NCI-H1417 (cell line): ENCODE results near the gene MXRA7.
"Not testable (repeated sequence)": the region's sequence is repeated elsewhere in the genome, so short reads cannot be mapped to it uniquely, and the experiment has no call there.

Experiments
- DNase-seq, 3 experiments: peaks; one replicate each; lab custom pipeline; 2025; lab: John Stamatoyannopoulos, UW

Gene MXRA7

DNA sequence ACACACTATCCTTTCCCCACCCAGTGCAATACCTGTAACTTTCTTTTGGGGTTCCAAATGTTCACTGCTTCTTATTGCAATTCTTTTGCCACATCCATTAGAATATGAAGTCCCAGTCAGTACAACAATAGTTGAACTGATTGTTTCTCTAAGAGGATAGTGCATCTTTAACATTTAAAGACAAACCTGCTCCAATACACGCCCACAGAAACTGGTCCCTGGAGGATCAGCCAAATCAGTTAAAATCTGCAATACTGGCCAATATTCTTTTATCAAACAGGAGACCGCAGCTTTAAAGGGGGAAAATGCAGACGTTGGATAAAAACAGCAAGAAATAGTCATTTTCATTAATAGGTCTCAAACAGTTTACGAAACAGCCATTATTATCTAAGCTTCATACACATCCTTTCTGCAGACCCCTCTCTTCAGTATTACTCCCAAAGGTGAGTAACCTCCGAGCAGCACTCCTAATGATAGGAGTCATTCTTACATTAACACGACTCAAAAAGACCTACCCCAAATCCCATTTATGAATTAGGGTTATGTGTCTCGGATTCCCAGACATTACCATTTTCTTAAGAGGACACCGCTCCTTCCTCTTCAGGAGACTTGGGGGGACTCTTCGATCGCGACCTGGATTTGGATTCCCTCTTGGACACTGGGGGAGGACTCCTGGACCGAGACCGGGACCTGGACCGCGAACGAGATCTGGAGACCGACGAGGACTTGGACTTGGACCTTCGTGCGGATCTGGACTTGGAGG, 25.0 kb upstream of the MXRA7 start:
- DNase-seq, result peak in 1 of 3 experiments; percentile 60

DNA sequence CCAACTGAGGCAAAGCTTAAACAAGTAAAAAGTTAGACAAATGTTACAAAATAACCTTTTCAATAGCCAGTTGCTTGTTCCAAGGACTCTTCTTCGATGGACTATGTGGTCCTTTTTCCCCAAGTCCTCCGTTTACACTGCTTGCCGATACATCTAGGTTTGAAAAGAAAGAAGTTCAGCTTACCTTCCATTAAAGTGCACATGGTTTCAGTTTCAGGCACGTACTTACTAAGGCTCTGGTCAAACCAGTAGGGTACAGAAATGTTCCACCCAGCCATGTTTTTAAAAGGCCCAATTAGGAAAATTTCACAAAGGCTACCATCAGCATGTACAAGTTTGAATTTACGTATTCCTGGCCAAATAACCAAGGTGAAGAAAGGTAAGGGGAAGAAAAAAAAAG, 24.2 kb upstream of the MXRA7 start:
- DNase-seq, result peak in 1 of 3 experiments; percentile 54

DNA sequence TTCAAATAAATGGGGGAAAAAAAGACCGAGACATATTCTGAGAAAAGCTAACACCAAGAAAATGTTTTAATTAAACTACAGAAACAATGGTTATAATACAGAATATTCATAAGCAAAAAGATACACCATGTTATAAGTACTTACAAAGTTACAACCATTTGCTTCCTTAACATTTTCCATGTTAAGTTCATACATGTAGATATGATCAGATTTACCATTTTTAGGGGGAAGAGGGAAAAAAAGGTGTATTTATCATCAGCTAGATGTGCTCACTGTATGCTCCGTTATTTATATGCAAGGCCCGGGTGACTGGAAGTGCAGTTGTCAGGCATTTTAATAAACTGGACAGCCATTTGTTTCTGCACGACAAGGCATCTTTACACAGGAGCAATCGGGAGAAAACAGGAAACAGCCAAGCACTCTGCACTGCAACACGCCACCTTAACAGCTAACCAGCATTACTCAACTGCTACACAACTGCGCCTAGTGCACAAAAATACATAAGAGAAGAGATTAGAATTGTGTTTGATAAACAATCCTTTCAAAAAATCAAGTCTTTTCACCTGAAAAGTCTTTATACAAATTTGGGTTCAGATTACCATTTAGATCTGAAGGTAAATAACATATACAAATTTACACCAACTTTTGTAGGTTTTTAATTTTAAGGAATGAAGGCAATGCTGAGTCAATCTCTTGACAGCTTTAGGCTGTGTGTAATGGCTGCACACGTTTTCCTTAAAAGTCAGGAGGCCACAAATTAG, 23.5 kb upstream of the MXRA7 start:
- peak in 1 of 3 experiments; percentile 44 for DNase-seq

DNA sequence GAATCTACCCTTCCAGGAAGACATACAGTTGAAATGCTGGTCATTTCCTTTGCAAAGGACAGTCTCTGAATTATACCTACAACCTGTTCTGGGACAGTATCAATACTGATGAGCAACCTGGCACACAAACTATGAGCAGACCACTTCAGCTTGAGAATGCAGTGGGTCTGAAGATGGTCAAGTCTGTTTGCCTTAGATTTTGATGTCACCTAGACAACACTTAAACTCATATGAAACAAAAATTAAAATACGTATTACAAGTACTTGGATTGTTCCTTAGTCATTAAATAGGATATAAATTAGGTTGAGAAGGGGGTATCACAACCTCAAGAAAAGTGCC, 22.8 kb upstream of the MXRA7 start:
- DNase-seq, result peak in 1 of 3 experiments; percentile 35

DNA sequence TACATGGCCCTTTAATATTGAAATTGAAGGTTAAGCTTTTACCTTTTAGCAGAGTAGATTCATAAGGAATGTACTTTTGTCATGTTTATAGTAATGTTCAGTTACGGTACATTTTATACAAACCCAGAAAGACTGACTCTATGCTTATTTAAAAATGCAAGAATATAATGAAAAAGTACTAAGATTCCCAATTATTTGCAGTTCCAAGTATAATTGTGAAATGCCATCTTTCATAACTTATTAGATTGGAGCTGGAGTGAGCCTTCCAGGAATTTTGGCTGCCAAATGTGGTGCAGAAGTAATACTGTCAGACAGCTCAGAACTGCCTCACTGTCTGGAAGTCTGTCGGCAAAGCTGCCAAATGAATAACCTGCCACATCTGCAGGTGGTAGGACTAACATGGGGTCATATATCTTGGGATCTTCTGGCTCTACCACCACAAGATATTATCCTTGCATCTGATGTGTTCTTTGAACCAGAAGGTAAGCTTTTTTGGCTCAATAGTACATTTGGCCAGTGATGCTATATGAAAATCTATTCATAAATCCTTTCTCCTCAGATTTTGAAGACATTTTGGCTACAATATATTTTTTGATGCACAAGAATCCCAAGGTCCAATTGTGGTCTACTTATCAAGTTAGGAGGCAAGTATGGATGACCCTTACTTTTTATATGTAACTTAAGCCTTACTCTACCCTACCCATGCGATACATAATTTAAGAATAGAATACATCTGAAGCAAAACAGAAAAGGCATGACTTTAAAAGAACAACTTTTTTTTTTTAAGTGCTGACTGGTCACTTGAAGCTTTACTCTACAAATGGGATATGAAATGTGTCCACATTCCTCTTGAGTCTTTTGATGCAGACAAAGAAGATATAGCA, 22.2 kb upstream of the MXRA7 start:
- DNase-seq, result peak in 1 of 3 experiments; percentile 18

DNA sequence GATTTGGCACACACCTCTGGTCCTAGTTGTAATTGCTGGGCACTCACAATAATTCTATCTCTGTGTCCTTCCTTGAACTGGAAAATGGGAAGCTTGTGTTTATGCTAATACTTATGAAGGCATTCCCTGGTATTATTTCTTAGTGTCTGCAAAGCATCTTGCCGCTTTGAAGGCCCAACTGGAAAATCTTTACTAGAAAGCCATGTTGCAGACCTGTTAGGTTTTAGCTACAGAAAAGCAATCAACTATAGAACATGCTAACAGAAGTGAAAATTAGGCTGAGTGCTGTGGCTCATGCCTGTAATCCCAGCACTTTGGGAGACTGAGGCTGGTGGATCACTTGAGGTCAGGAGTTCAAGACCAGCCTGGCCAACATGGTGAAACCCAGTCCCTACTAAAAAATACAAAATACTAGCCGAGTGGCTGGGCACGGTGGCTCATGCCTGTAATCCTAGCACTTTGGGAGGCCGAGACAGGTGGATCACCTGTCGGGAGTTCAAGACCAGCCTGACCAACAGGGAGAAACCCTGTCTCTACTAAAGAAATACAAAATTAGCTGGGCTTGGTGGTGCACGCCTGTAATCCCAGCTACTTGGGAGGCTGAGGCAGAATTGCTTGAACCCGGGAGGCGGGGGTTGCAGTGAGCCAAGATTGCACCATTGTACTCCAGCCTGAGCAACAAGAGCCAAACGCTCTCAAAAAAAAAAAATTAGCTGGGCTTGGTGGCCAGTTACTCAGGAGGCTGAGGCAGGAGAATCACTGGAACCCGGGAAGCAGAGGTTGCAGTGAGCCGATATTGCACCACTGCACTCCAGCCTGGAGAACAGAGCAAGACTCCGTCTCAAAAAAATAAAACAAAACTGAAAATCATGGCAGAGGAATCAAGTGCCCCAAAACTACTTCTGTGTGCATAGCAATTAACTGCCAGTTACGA, 21.3 kb upstream of the MXRA7 start:
- not testable (repeated sequence) for DNase-seq

DNA sequence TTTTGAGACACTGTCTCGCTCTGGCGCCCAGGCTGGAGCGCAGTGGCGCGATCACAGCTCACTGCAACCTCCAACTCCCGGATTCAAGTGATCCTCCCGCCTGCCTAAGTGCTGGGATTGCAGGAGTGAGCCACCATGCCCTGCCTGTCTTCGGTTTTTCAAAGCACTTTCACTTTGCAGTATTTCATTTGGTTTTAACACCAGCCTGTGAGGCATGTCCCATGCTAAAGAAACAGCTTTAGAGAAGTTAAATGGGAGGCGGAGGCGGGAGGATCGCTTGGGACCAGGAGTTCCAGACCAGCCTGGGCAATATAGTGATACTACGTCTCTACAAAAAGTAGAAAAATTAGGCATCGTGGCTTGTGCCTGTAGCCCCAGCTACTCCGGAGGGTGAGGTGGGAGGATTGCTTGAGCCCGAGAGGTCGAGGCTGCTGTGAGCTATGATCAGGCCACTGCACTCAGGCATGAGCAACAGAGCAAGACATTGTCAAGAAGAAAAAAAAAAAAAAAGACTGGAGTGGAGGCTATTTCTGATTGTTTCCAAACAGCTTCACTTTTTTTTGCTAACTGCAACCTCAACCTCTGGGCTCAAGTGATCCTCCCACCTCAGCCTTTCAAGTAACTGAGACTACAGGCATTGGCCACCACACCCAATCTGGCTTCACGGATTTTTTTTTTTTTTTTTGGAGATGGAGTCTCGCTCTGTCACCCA, 17.1 kb upstream of the MXRA7 start:
- peak in 1 of 3 experiments; percentile 33 for DNase-seq

DNA sequence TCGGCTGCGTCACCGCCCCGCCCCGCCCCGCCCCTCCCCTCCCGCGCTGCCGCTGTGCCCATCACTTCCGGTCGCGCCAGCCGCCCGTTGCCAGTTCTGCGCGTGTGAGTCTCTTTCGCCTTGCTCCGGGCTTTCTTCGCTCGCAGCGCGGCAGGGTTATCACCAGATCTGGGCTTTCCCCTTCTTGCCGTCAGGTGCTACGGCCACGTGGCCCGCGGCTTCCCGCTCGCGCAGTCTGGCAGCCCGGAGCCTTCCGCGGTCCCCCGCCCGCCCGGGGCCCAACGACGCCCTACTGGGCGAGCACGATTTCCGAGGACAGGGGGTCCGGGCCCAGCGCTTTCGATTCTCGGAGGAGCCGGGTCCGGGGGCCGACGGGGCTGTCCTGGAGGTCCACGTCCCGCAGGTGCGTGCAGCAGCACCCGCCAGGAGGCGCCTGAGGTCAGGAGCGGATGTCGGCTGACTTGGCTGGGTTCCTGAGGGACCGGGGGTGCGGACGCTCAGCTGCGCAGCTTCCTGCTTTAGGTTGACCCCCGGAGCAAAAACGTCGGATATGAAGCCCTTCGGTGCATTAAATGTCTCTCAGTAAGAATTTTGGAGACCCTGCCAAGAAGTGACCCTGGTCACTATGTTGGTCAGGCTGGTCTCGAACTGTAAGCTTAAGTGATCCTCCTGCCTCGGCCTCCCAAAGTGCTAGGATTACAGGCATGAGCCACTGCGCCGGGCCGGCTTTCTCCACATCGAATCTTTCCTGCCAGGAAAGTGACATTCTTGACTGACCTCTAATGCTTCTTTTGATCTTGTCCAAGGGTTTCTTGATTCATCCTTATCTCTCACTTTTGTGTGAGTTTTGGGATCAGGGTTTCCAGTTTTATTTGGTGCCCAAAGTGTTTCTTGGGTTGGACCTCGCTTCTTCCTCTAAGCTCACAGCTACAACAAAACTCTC, 16.3 kb upstream of the MXRA7 start, which contains the start of gene METTL23:
Gene METTL23, plus strand, starts transcription at position 64 of the 943 bp plus-strand sequence. CDS start 2,872 bp downstream, outside the sequence.
- DNase-seq, result peak in 2 of 3 experiments; percentile 85 to 88

DNA sequence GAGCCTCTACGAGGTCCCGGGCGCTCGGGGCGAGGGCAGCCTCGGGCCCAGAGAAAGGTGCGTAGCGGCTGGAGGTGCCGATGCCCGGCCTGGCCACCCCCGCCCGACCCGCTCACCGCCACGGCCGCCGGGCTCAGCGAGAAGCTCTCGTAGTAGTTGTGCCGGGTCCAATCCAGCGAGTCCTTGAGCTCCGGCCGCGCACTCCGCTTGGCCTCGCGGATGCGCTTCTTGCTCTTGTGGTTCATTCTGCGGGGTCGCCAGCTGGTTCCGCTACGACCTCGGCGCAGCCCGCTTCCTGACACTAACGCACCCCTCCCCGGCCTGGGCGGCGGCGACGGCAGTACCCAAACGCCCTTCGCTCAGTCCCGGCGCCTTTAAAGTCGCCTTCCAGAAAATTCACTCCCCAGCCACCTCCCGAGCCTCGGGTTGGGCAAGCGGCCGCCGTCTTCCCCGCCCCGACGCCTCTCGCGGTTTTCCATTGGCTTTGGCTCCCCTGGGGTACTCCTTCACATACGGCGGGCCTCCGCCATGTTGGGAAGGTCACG, 15.5 kb upstream of the MXRA7 start, which contains the start of gene JMJD6:
Gene JMJD6, minus strand, starts transcription at position 376 of the 545 bp plus-strand sequence. Its CDS starts 131 bp downstream, at position 245.
- peak; percentile 97 to 98 (median 97) for DNase-seq

DNA sequence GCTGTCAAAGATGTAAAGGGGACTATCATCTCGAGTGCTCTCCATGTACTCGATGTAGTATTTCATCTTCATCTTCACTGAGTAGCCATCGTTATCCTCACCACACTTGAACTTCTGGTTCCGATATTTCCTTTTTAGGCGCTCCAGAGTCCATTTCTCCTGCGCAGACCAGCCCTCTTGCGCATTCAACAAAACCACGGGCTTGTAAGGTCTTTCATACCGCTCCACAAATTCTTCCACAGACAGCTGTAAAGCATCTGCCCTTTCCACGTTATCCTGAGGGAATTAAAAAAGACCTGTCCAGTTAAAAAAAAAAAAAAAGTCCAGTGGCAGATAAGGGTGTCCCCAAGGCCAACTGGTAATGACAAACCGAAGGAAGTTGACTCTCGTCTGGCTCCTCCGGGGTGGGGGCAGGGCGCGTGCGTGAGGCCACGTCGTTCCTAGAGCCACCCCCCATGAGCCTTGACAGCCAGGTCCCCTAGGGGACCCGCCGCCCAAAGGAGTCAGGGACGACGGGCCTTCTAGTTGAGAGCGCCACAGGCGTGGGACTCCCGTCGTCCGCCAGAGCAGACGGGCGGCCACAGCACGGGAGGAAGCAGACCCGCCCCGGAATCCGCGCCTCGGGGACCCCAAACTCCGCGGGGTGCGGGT, 14.9 kb upstream of the MXRA7 start:
- DNase-seq, result peak in 1 of 3 experiments; percentile 75

DNA sequence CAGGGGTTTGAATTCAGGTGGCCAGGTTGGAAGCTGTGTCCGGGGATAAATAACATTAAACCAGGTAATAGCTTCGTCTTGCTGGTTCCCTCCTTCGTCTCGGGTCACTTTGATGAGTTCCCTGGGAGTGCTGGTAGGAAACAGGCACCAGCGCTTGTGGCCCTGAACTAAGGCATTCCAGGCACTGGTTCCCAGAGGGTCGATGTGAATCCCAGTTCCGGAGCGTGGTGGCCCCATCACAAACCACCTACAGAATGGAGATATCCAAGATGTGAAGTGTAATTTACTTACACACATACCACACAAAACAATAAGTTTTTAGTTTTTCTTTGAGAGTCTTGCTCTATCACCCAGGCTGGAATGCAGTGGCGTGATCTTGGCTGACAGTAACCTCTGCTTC, 13.0 kb upstream of the MXRA7 start:
- no peak for DNase-seq

DNA sequence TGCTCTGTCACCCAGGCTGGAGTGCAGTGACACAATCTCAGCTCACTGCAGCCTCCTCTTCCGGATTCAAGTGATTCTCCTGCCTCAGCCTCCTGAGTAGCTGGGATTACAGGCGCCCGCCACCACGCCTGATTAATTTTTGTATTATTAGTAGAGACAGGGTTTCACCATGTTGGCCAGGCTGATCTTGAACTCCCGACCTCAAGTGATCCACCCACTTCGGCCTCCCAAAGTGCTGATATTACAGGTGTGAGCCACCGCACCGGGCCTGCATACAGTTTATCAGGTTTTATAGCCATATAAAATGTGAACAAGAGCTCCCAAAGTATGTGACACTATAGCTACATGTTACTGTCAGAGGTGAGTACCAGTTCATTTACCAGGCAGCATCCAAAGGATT, 12.2 kb upstream of the MXRA7 start:
- not testable (repeated sequence) for DNase-seq

DNA sequence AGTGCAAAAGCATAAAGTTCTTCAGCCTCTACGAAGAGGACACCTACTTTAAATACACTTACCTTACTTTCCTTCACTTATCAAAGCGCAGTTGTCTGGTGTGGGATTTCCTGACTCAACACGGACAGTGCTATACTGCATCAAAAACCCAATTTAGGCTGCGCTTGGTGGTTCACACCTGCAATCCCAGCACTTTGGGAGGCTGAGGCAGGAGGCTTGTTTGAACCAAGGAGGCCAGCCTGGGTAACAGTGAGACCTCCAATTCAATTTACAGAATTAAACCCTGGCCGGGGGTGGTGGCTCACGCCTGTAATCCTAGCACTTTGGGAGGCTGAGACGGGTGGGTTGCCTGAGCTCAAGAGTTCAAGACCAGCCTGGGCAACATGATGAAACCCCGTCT, 11.5 kb upstream of the MXRA7 start:
- no peak for DNase-seq

DNA sequence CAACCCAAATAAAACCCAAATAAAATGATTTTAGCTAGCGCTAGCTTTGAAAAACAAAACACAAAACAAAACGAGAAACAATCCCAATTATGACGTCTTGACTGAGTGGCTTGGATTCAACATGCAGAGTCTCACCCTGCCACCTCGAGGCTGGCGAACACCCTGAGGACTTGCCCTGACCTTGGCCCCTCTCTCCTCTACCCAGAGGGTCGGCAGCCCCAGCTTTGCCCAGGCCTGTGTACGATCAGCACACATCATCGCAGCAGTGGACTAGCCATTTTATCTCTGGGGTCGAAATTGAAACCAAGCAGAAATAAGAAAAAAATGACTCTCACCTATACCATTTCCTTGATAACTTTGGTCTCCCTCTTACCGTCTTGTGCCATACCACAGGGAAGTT, 10.7 kb upstream of the MXRA7 start:
- DNase-seq, result no peak

DNA sequence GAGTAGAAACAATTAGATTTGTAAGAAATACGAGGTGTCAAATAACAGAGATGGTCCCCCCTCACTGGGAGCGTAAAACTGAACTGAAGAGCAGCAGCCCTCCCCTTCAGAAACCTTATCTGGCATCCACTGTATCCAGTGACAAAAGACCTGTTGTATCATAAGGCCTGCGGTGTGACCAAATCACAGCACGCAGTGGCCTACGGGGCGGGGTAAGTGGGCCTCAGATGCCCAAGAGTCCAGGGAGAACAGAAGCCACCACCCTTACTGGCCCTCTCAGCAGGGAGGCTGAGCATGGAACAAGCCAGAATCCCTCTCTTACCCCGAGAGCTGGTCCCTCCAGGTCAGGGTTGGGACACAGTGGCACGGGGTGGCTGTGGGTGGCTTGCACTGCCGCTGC, 10.2 kb upstream of the MXRA7 start:
- no peak for DNase-seq

DNA sequence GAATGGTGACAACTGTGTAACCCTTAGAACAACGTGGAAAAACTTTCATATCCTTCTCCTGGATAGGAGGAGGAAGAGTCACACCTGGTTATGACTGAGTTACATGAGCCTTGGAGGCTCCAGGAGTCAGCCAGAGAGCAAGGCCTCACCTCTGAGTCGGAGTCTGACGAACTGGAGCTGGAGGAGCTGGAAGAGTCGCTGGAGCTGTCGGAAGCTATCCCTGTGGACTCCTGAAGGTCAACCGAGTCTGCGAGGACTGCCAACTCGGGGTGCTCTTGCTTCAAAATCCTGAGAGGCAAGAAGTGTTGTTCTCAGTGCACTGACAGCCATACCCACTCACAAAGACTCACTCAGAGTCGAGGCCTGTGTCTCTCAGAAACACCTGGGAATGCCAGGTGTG, 9.4 kb upstream of the MXRA7 start:
- no peak for DNase-seq

DNA sequence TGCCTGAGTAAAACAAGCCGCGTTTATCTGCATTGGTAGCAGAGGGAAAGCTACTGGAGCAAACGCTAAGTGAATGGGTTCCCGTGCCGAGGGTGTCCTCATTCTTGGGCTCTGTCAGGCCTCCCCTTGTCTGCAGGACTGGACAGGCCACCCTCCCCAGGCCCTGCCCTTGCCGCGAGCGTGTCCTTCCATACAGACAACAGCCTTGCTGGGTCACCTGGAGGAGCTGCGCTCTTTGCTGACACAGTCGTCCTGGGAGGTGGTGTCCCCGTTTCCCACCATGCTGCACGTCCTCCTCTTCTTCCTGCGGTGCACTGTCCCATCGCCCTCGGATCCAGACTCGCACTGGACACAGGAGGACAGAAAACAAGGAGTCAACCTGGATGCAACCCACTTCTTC, 7.8 kb upstream of the MXRA7 start:
- DNase-seq, result no peak

DNA sequence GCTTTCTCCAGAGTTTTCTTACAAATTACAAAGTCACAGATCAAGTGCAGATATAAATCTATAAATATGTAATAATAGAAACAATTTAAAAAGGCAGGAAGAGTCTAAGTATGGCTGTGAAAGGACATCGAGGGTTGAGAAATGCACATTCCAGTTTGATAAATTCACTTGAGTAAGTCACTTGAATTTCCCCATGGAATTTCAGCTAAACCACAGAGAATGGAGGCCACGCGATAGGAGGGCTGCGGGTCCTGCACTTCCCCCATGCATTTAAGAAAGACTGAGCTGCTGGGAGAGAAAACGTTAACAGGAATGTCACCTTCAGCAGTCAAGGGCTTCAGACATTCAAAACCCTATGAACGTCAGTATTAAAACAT, 6.1 kb upstream of the MXRA7 start:
- no peak for DNase-seq
